Esophagus squamous epithelium (tissue), 4 donors: ENCODE results near the gene PRDM2.

Experiments
- CTCF ChIP-seq, 6 experiments: fragments of 450-650 bp in 4 of 6; fragments of 200-600 bp in 2 of 6; sonication (generic) in 2 of 6; IDR thresholded peaks; one replicate each; pipeline ENCODE4 v1.5.1; 2016 to 2019; ENCODE audit warnings: antibody characterized with exemption in 6 of 6, mild to moderate bottlenecking in 4 of 6, moderate library complexity in 4 of 6
- POLR2A ChIP-seq, 4 donors: fragments of 450-650 bp; IDR thresholded peaks; one replicate each; pipeline ENCODE4 v1.6.1; 2017; ENCODE audit warnings: antibody characterized with exemption in 4 of 4, mild to moderate bottlenecking in 4 of 4, moderate library complexity in 3 of 4

GRCh38 chr1:13778431-13778830, 78.4 kb downstream of the PRDM2 start:
- no peak for TF ChIP-seq CTCF (IDR thresholded peaks at IDR 0.05)
- TF ChIP-seq POLR2A (IDR thresholded peaks at IDR 0.05): no peak
